Gastroesophageal sphincter (tissue), 4 donors: ENCODE results near the gene SPZ1. TPM values are rescaled to one million over a fixed set of nuclear protein-coding genes. Genes with fewer than 3 reads are reported as not detected.

Source experiments
- ATAC-seq: fragments of 150-250 bp; one replicate; pipeline ENCODE4 v1.9.1; 2016; ENCODE audit warnings: mild to moderate bottlenecking, moderate library complexity
- H3K27ac ChIP-seq, 4 donors: fragments of 200-600 bp; sonication (generic) in 3 of 4; 1 replicate in 3 of 4; 2 replicates in 1 of 4; pipeline ENCODE4 v1.5.1; 2016 to 2019
- H3K27me3 ChIP-seq: fragments of 200-600 bp; sonication (generic); one replicate; pipeline ENCODE4 v1.5.1; 2019
- H3K36me3 ChIP-seq, 2 donors: fragments of 200-600 bp; sonication (generic); one replicate each; pipeline ENCODE4 v1.5.1; 2019; ENCODE audit warnings: control low read depth in 1 of 2
- H3K4me1 ChIP-seq, 3 donors: fragments of 200-600 bp; sonication (generic); 1 replicate in 2 of 3; 2 replicates in 1 of 3; pipeline ENCODE4 v1.5.1; 2016 to 2019; ENCODE audit warnings: control low read depth in 2 of 3
- H3K4me3 ChIP-seq, 2 donors: fragments of 200-600 bp; sonication (generic); one replicate each; pipeline ENCODE4 v1.5.1; 2019; ENCODE audit warnings: mild to moderate bottlenecking in 1 of 2, moderate library complexity in 1 of 2
- H3K9me3 ChIP-seq, 3 donors: fragments of 200-600 bp; sonication (generic); one replicate each; pipeline ENCODE4 v1.5.1; 2017 to 2019; ENCODE audit warnings: control low read depth in 2 of 3
- CTCF ChIP-seq, 4 experiments: fragments of 200-600 bp in 2 of 4; fragments of 450-650 bp in 2 of 4; sonication (generic) in 1 of 4; IDR thresholded peaks; one replicate each; pipeline ENCODE4 v1.5.1; 2017 to 2019; ENCODE audit warnings: antibody characterized with exemption in 4 of 4, mild to moderate bottlenecking in 2 of 4, moderate library complexity in 2 of 4
- EP300 ChIP-seq: sonication (generic); formaldehyde crosslinking; IDR thresholded peaks from one replicate; pipeline ENCODE4 v1.6.1; 2017; ENCODE audit warnings: antibody characterized with exemption, mild to moderate bottlenecking
- POLR2A ChIP-seq, 2 donors: fragments of 450-650 bp; IDR thresholded peaks; one replicate each; pipeline ENCODE4 v1.6.1; 2017; ENCODE audit warnings: antibody characterized with exemption in 2 of 2, mild to moderate bottlenecking in 2 of 2, moderate library complexity in 1 of 2
- POLR2AphosphoS5 ChIP-seq: sonication (generic); formaldehyde crosslinking; IDR thresholded peaks from one replicate; pipeline ENCODE4 v1.6.1; 2017; ENCODE audit warnings: antibody characterized with exemption
- WGBS, 2 donors: methylation state at CpG; one replicate each; pipeline ENCODE4 v1.1.5; 2018; ENCODE audit warnings: low coverage in 1 of 2; 5-methylcytosine and 5-hydroxymethylcytosine counted together
- total RNA-seq, 4 donors: library from RNA; depleted of rRNA; stranded (reverse); fragments of >200 nt; gene quantifications; one replicate each; pipeline ENCODE4 v1.1.0, GENCODE V29; 2016

Gene SPZ1
- total RNA-seq, 4 donors from 2014 or later, result not detected

DNA sequence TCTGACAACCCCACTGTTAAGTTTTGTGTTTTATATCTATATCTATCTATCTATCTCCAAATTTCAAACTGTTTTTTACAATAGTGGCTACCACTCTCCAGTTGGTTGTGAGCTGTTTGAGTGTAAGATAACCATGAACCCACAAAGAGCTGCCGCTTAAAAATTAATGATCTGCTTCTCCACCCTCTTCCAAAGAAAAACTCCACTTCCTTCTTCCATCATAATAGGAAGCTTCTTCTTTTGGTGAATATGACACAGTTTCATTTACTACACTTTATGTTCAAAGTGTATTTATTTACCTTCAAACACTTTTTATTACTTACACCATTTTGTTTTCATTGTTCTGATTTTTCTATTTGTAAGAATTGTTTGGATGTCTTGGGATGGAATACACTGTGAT lies 37.9 kb downstream of the SPZ1 start:
- no peak for ATAC-seq
- H3K9me3 ChIP-seq, result no peaks in the 10 kb centered on the region
- no peaks in the 10 kb centered on the region for H3K36me3 ChIP-seq
- no peak for TF ChIP-seq POLR2A (IDR thresholded peaks at IDR 0.05)
- TF ChIP-seq POLR2AphosphoS5, result no peak
- no peak for TF ChIP-seq EP300
- TF ChIP-seq CTCF (IDR thresholded peaks at IDR 0.05), result no peak
- H3K4me1 ChIP-seq, result no peaks in the 10 kb centered on the region
- no peaks in the 10 kb centered on the region for H3K27me3 ChIP-seq
- no peak overlapping the region for H3K4me3 ChIP-seq
- H3K27ac ChIP-seq, result no peak overlapping the region
- 78 to 89% methylated on average over 1 of the region's 1 CpG for WGBS, 2 donors

- TF ChIP-seq POLR2A (IDR thresholded peaks at IDR 0.05) (no peak), EP300 (no peak), POLR2AphosphoS5 (no peak), CTCF (IDR thresholded peaks at IDR 0.05) (no peak)
- Histone ChIP-seq H3K36me3 (no peaks in the 10 kb centered on the region), H3K9me3 (no peaks in the 10 kb centered on the region), H3K4me1 (no peaks in the 10 kb centered on the region), H3K27ac (no peak overlapping the region), H3K27me3 (no peaks in the 10 kb centered on the region), H3K4me3 (no peak overlapping the region)
- ATAC-seq, result no peak
Observed at GRCh38 chr5:80360914-80361444, 41.2 kb downstream of the SPZ1 start.

- TF ChIP-seq EP300 (no peak), POLR2A (IDR thresholded peaks at IDR 0.05) (no peak), CTCF (IDR thresholded peaks at IDR 0.05) (no peak), POLR2AphosphoS5 (no peak)
Observed at GRCh38 chr5:80364892-80365291, 45.1 kb downstream of the SPZ1 start.

GRCh38 chr5:80368661-80369480 lies 49.1 kb downstream of the SPZ1 start:
- Histone ChIP-seq H3K27me3 (no peaks in the 10 kb centered on the region), H3K36me3 (no peaks in the 10 kb centered on the region), H3K27ac (no peak overlapping the region), H3K4me1 (no peaks in the 10 kb centered on the region), H3K9me3 (no peaks in the 10 kb centered on the region), H3K4me3 (no peak overlapping the region)
- ATAC-seq, result no peak
- 61 to 78% methylated on average over 4 of the region's 4 CpGs for WGBS, 2 donors
- TF ChIP-seq EP300, result no peak
- TF ChIP-seq POLR2A (IDR thresholded peaks at IDR 0.05), result no peak
- TF ChIP-seq POLR2AphosphoS5, result no peak
- TF ChIP-seq CTCF (IDR thresholded peaks at IDR 0.05), result no peak

More at GRCh38 chr5:80364892-80365291, 45.1 kb downstream of the SPZ1 start:
- H3K36me3 ChIP-seq, result no peaks in the 10 kb centered on the region
- H3K27ac ChIP-seq, result no peak overlapping the region
- no peak for ATAC-seq
- H3K4me1 ChIP-seq, result no peaks in the 10 kb centered on the region
- no peak overlapping the region for H3K4me3 ChIP-seq
- WGBS, 2 donors, result 83 to 94% methylated on average over 5 to 6 of the region's 6 CpGs
- H3K9me3 ChIP-seq, result no peaks in the 10 kb centered on the region
- H3K27me3 ChIP-seq, result no peaks in the 10 kb centered on the region

- no peaks in the 10 kb centered on the region for H3K36me3 ChIP-seq
- no peak for TF ChIP-seq POLR2AphosphoS5
- TF ChIP-seq POLR2A (IDR thresholded peaks at IDR 0.05), result no peak
- no peak for TF ChIP-seq EP300
- TF ChIP-seq CTCF (IDR thresholded peaks at IDR 0.05), result no peak
- no peak for ATAC-seq
- H3K9me3 ChIP-seq, result no peaks in the 10 kb centered on the region
- H3K4me3 ChIP-seq, result no peak overlapping the region
- H3K27ac ChIP-seq, result no peak overlapping the region
- H3K4me1 ChIP-seq, result no peaks in the 10 kb centered on the region
- H3K27me3 ChIP-seq, result no peaks in the 10 kb centered on the region
- 84 to 88% methylated on average over 5 to 8 of the region's 8 CpGs for WGBS, 2 donors
Observed at GRCh38 chr5:80369521-80369920, 49.7 kb downstream of the SPZ1 start.
